ENCODE measurements around the gene POPDC3. TPM values are rescaled to one million over a fixed set of nuclear protein-coding genes. Genes with fewer than 3 reads are reported as not detected.

POPDC3 gene
- total RNA-seq, 1 experiment from 2014 or later: 0.70 TPM

- H3K4me1 Mint-ChIP-seq (ENCODE audit: low read depth, unreplicated experiment): no peaks in the 10 kb centered on the region
- no peaks in the 10 kb centered on the region for H3K4me1 ChIP-seq
- no peaks in the 10 kb centered on the region for H3K9me3 Mint-ChIP-seq (ENCODE audit: unreplicated experiment)
- no peak for DNase-seq
- no peaks in the 10 kb centered on the region for H3K27me3 Mint-ChIP-seq (ENCODE audit: insufficient read depth, unreplicated experiment)
- H3K36me3 Mint-ChIP-seq (ENCODE audit: insufficient read depth, unreplicated experiment): no peaks in the 10 kb centered on the region
- POLR2A ChIA-PET: no interaction called here
- no peak overlapping the region for H3K4me3 ChIP-seq (ENCODE audit: low read depth, low read length)
- no peak overlapping the region for H3K27ac Mint-ChIP-seq (ENCODE audit: unreplicated experiment)
- CTCF ChIA-PET: no interaction called here
- no peaks in the 10 kb centered on the region for H3K9me3 ChIP-seq
- intact Hi-C loops (cut with micrococcal nuclease; ENCODE audit: unreplicated experiment): no loop called here
- no TSS peak for BruUV-seq (replicated peaks)
- H3K4me3 Mint-ChIP-seq (ENCODE audit: unreplicated experiment): no peak overlapping the region
- TF ChIP-seq CTCF (IDR thresholded peaks at IDR 0.05; ENCODE audit: insufficient read depth in 1 of 2, low read depth in 1 of 2, low read length in 1 of 2, severe bottlenecking in 1 of 2, unreplicated experiment in 1 of 2): no peak
- no peaks in the 10 kb centered on the region for H3K36me3 ChIP-seq (ENCODE audit: control insufficient read depth, insufficient read depth, low read length)
- H3K27me3 ChIP-seq (replicated peaks; ENCODE audit: control insufficient read depth, insufficient read depth, low read length): no peaks in the 10 kb centered on the region
Measured at GRCh38 chr6:105191351-105191750, 11.5 kb upstream of the POPDC3 start.

- no peak for DNase-seq
- Mint-ChIP-seq H3K4me3 (ENCODE audit: unreplicated experiment) (no peak overlapping the region), H3K27ac (ENCODE audit: unreplicated experiment) (no peak overlapping the region), H3K27me3 (ENCODE audit: insufficient read depth, unreplicated experiment) (no peaks in the 10 kb centered on the region), H3K9me3 (ENCODE audit: unreplicated experiment) (no peaks in the 10 kb centered on the region), H3K36me3 (ENCODE audit: insufficient read depth, unreplicated experiment) (no peaks in the 10 kb centered on the region), H3K4me1 (ENCODE audit: low read depth, unreplicated experiment) (no peaks in the 10 kb centered on the region)
- TF ChIP-seq CTCF (IDR thresholded peaks at IDR 0.05; ENCODE audit: insufficient read depth in 1 of 2, low read depth in 1 of 2, low read length in 1 of 2, severe bottlenecking in 1 of 2, unreplicated experiment in 1 of 2): no peak
- Histone ChIP-seq H3K4me1 (no peaks in the 10 kb centered on the region), H3K4me3 (ENCODE audit: low read depth, low read length) (no peak overlapping the region), H3K9me3 (no peaks in the 10 kb centered on the region), H3K27me3 (replicated peaks; ENCODE audit: control insufficient read depth, insufficient read depth, low read length) (no peaks in the 10 kb centered on the region), H3K36me3 (ENCODE audit: control insufficient read depth, insufficient read depth, low read length) (no peaks in the 10 kb centered on the region)
- BruUV-seq (replicated peaks): no TSS peak
- ChIA-PET CTCF (no interaction called here), POLR2A (no interaction called here)
- intact Hi-C loops (cut with micrococcal nuclease; ENCODE audit: unreplicated experiment): no loop called here
Measured at GRCh38 chr6:105189026-105189820, 9.4 kb upstream of the POPDC3 start.

- Histone ChIP-seq H3K27me3 (replicated peaks; ENCODE audit: control insufficient read depth, insufficient read depth, low read length) (no peaks in the 10 kb centered on the region), H3K9me3 (no peaks in the 10 kb centered on the region), H3K36me3 (ENCODE audit: control insufficient read depth, insufficient read depth, low read length) (no peaks in the 10 kb centered on the region), H3K4me3 (ENCODE audit: low read depth, low read length) (no peak overlapping the region), H3K4me1 (no peaks in the 10 kb centered on the region)
- ChIA-PET CTCF (no interaction called here), POLR2A (interaction anchor here (0.6 kb wide), 1 partner anchor 708 kb away, joined by 3 read pairs; no protein-coding TSS in a partner anchor)
- no peaks in the 10 kb centered on the region for H3K9me3 Mint-ChIP-seq (ENCODE audit: unreplicated experiment)
- no TSS peak for BruUV-seq (replicated peaks)
- H3K4me3 Mint-ChIP-seq (ENCODE audit: unreplicated experiment): no peak overlapping the region
- H3K27me3 Mint-ChIP-seq (ENCODE audit: insufficient read depth, unreplicated experiment): no peaks in the 10 kb centered on the region
- H3K27ac Mint-ChIP-seq (ENCODE audit: unreplicated experiment): no peak overlapping the region
- no peaks in the 10 kb centered on the region for H3K4me1 Mint-ChIP-seq (ENCODE audit: low read depth, unreplicated experiment)
- TF ChIP-seq CTCF (IDR thresholded peaks at IDR 0.05; ENCODE audit: insufficient read depth in 1 of 2, low read depth in 1 of 2, low read length in 1 of 2, severe bottlenecking in 1 of 2, unreplicated experiment in 1 of 2): no peak
- no peaks in the 10 kb centered on the region for H3K36me3 Mint-ChIP-seq (ENCODE audit: insufficient read depth, unreplicated experiment)
- DNase-seq: no peak
- intact Hi-C loops (cut with micrococcal nuclease; ENCODE audit: unreplicated experiment): no loop called here
Measured at GRCh38 chr6:105188251-105188650, 8.4 kb upstream of the POPDC3 start.

Measured in Caco-2 (cell line).